K562 (cell line): Measurements from ENCODE around the gene RPS19. TPM values are rescaled to one million over a fixed set of nuclear protein-coding genes. Genes with fewer than 3 reads are reported as not detected.

ENCODE experiments used
- EHMT2 ChIP-seq: fragments of 450-650 bp; IDR thresholded peaks from 2 replicates; pipeline ENCODE4 v1.6.1; 2018; ENCODE audit warnings: antibody characterized with exemption
- GABPB1 ChIP-seq: sonication (generic); formaldehyde crosslinking; IDR thresholded peaks from 2 replicates; pipeline ENCODE4 v1.8.0; 2022; ENCODE audit warnings: mild to moderate bottlenecking, missing genetic modification reagents
- HDGF ChIP-seq: fragments of 450-650 bp; IDR thresholded peaks from 2 replicates; pipeline ENCODE4 v1.6.1; 2016
- ILK ChIP-seq: fragments of 450-650 bp; IDR thresholded peaks from 2 replicates; pipeline ENCODE4 v1.6.1; 2016; ENCODE audit warnings: missing genetic modification characterization, low read depth, mild to moderate bottlenecking, missing compliant biosample characterization, moderate library complexity, borderline replicate concordance
- KHSRP ChIP-seq: fragments of 450-650 bp; IDR thresholded peaks from 2 replicates; pipeline ENCODE4 v1.6.1; 2017
- POU5F1 ChIP-seq: fragments of 150-350 bp; IDR thresholded peaks from 2 replicates; pipeline ENCODE4 v1.6.1; 2014; ENCODE audit warnings: borderline replicate concordance, low read length, low read depth, mild to moderate bottlenecking; ENCODE audit not compliant: partially characterized antibody
- RHOXF2B ChIP-seq: fragments of 250-450 bp; sonication (Bioruptor Pico); conservative IDR thresholded peaks from 2 replicates; pipeline ENCODE4 v1.5.1; 2021
- TAF15 ChIP-seq: fragments of 200-400 bp; formaldehyde crosslinking; IDR thresholded peaks from 2 replicates; pipeline ENCODE4 v1.6.1; 2017; ENCODE audit warnings: mild to moderate bottlenecking, low read depth, low read length, moderate library complexity
- ZFP36 ChIP-seq: fragments of 150-350 bp; IDR thresholded peaks from 2 replicates; pipeline ENCODE4 v1.6.1; 2018; ENCODE audit warnings: low read length, low read depth; ENCODE audit not compliant: partially characterized antibody
- ZFX ChIP-seq: sonication (generic); formaldehyde crosslinking; IDR thresholded peaks from 2 replicates; pipeline ENCODE4 v1.8.0; 2022; ENCODE audit warnings: mild to moderate bottlenecking, missing genetic modification reagents, moderate library complexity
- polyA plus RNA-seq, 8 experiments: library from polyadenylated mRNA; depleted of rRNA in 4 of 8; stranded (reverse) in 5 of 8; unstranded in 3 of 8; fragments of >200 nt; fragmentation: Nextera tagmentation in 2 of 8; fragmentation: Illumina TruSeq in 1 of 8; extraction: Ambion mirVana in 2 of 8; extraction: Trizol in 1 of 8; gene quantifications; 2 replicates each; pipeline versions ENCODE4 v1.2.1 to v1.2.3, GENCODE V29; 2011 to 2014; ENCODE audit warnings: inconsistent platforms in 1 of 8, missing spikeins in 1 of 8
- total RNA-seq, 7 experiments: library from RNA; depleted of rRNA in 6 of 7; stranded (reverse); fragments of >200 nt in 6 of 7; fragmentation: Illumina TruSeq in 2 of 7; extraction: Trizol in 2 of 7; gene quantifications; 2 replicates each; pipeline versions ENCODE4 v1.2.1 to v1.2.3, GENCODE V29; 2011 to 2021; ENCODE audit warnings: low replicate concordance in 1 of 7
- TF ChIP-seq, protein P1 (sequence below): fragments of 200-800 bp; sonication (Bioruptor generic); IDR thresholded peaks from 2 replicates; pipeline ENCODE4 v1.6.1; 2017; ENCODE audit warnings: missing genetic modification characterization, missing compliant biosample characterization

RPS19 gene
- total and polyA plus RNA-seq, 9 of the 15 experiments (the other 6 are each of a cell fraction or from before 2014, with no cell fraction given): 1,964 to 3,408 (median 2,747) TPM

DNA sequence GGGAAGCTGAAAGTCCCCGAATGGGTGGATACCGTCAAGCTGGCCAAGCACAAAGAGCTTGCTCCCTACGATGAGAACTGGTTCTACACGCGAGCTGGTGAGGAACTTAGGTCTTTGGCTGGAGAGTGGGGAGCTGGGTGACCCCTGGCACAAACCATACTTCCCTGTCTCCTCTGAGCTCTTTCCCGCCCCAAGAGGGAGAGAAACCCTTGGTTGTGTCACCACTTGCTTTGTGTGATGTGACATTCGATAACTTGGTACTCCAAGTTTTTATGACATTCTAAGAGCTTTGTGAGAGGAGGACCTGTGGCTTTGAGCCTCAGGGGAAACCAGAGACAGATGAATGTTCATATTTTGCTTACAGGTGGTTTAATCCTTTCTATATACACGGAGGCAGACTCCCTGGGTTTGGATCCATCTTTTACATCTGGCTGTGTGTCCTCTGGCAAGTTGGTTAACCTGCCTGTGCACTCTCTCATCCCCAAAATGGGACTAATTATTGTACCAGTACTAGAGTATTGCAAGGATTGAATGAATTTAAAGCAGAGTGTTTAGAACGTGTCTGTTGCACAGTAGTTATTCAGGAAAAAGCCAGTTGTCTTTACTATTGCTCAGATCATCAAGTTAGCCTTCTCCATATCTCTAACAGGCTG lies 1.2 kb downstream of the RPS19 start (continued):
- TF ChIP-seq POU5F1 (no peak), TAF15 (no peak), EHMT2 (no peak), RHOXF2B (no peak), HDGF (0 out of 2 replicates have a peak, but pooled peaks have one; percentile 11), ZFX (CRISPR knock-in tag) (no peak), KHSRP (no peak), ILK (tag) (no peak), GABPB1 (CRISPR knock-in tag) (no peak), ZFP36 (peak; percentile 54)
- TF ChIP-seq, protein P1, sequence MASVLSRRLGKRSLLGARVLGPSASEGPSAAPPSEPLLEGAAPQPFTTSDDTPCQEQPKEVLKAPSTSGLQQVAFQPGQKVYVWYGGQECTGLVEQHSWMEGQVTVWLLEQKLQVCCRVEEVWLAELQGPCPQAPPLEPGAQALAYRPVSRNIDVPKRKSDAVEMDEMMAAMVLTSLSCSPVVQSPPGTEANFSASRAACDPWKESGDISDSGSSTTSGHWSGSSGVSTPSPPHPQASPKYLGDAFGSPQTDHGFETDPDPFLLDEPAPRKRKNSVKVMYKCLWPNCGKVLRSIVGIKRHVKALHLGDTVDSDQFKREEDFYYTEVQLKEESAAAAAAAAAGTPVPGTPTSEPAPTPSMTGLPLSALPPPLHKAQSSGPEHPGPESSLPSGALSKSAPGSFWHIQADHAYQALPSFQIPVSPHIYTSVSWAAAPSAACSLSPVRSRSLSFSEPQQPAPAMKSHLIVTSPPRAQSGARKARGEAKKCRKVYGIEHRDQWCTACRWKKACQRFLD (CRISPR knock-in tag): no peak
